ENCODE results near the gene ABI1. TPM values are rescaled to one million over a fixed set of nuclear protein-coding genes. Genes with fewer than 3 reads are reported as not detected.

The ABI1 gene
- total RNA-seq, 1 experiment from 2014 or later = 36.9 TPM

DNA sequence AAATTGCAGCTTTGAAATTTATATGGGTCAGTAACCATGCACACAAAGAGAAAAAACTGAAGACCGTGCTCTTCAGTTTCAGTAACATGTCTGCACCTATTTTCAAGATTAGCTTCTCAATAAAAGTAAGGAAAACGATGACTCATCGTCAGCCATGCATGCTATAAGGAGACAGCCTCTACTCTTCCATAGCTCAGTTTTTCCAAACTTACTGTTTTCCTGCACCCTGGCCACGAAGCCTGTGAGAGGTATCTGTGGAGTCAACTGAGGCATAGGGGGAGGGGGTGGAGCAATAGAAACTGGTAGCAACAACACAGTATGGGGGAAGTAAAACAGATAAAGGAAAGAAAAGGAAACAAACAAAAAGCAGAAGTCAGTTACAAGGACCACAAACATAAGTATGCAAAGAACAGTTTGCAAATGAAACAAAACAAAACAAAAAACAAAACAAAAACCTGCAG lies 105.3 kb downstream of the ABI1 start:
- H3K79me2 ChIP-seq (ENCODE audit: insufficient read depth, low read length) = no peaks in the 10 kb centered on the region
- peak overlapping the region; percentile 69 for H2BK120ac ChIP-seq (ENCODE audit: low read depth, low read length, poor library complexity, severe bottlenecking)
- no peak overlapping the region for H3K27ac ChIP-seq (ENCODE audit: insufficient read length, low read depth, low read length)
- H4K91ac ChIP-seq (ENCODE audit: insufficient read length, low read depth, low read length) = no peak overlapping the region
- DNase-seq = no peak
- H3K56ac ChIP-seq (ENCODE audit: insufficient read length, low read depth, low read length) = no peak overlapping the region
- peak overlapping the region; percentile 33 for H3K4me2 ChIP-seq (ENCODE audit: insufficient read depth, insufficient read length, low read length)
- Mint-ChIP-seq H3K27me3 (ENCODE audit: low read depth) (no peaks in the 10 kb centered on the region; the same call in 1 of the 2 replicates), H3K9me3 (no peaks in the 10 kb centered on the region), H3K36me3 (ENCODE audit: insufficient read depth in 1 of 3, low read depth in 3 of 3) (peaks cover 0 to 2% (median 0%) of the 10 kb centered on the region in 3 experiments; a peak in 1 of 7 replicates), H3K4me1 (peaks cover 15 to 37% of the 10 kb centered on the region in 2 experiments), H3K27ac (peak overlapping the region; percentile 10 to 95 (median 94)), H3K4me3 (no peak overlapping the region; a peak in 1 of 5 replicates)
- H3T11ph ChIP-seq (ENCODE audit: low read length) = no peak overlapping the region
- no peak overlapping the region; the same call in 1 of the 2 replicates for H3K14ac ChIP-seq (ENCODE audit: insufficient read depth, low read length)
- no peaks in the 10 kb centered on the region for H3K9me3 ChIP-seq (ENCODE audit: control insufficient read depth, low read depth, low read length)
- H3K9ac ChIP-seq (ENCODE audit: extremely low read depth, insufficient read length, low read length) = no peak overlapping the region
- H3K4me1 ChIP-seq (ENCODE audit: insufficient read depth, low read length) = peaks cover 5% of the 10 kb centered on the region; the same call in 1 of the 2 replicates
- H4K8ac ChIP-seq (replicated peaks; ENCODE audit: insufficient read length, low read depth, low read length) = no peak overlapping the region
- TF ChIP-seq, protein P1, sequence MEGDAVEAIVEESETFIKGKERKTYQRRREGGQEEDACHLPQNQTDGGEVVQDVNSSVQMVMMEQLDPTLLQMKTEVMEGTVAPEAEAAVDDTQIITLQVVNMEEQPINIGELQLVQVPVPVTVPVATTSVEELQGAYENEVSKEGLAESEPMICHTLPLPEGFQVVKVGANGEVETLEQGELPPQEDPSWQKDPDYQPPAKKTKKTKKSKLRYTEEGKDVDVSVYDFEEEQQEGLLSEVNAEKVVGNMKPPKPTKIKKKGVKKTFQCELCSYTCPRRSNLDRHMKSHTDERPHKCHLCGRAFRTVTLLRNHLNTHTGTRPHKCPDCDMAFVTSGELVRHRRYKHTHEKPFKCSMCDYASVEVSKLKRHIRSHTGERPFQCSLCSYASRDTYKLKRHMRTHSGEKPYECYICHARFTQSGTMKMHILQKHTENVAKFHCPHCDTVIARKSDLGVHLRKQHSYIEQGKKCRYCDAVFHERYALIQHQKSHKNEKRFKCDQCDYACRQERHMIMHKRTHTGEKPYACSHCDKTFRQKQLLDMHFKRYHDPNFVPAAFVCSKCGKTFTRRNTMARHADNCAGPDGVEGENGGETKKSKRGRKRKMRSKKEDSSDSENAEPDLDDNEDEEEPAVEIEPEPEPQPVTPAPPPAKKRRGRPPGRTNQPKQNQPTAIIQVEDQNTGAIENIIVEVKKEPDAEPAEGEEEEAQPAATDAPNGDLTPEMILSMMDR (conservative IDR thresholded peaks at IDR 0.05) = no peak
- WGBS (ENCODE audit: extremely low coverage, insufficient read length, low lambda C conversion rate) = no CpG with 5 or more reads among the region's 4 CpGs
- H3K79me1 ChIP-seq (ENCODE audit: insufficient read depth, low read depth, low read length, poor library complexity, severe bottlenecking) = no peaks in the 10 kb centered on the region
- peak overlapping the region; percentile 83 for H2AK5ac ChIP-seq (ENCODE audit: insufficient read length, low read length)
- H2BK12ac ChIP-seq (ENCODE audit: insufficient read length, low read depth, low read length) = no peak overlapping the region
- no peak overlapping the region for H2BK20ac ChIP-seq (ENCODE audit: low read depth, low read length, poor library complexity, severe bottlenecking)
- no peak overlapping the region for H3K4ac ChIP-seq (ENCODE audit: low read depth, low read length)
- no peak overlapping the region for H2BK5ac ChIP-seq (ENCODE audit: insufficient read length, low read length)
- no peaks in the 10 kb centered on the region for H3K27me3 ChIP-seq (ENCODE audit: insufficient read depth, low read length)
- no peaks in the 10 kb centered on the region for H3K23me2 ChIP-seq (ENCODE audit: insufficient read length, low read depth, low read length, poor library complexity, severe bottlenecking)
- H2AFZ ChIP-seq (ENCODE audit: low read length) = no peak overlapping the region
- H3K18ac ChIP-seq (ENCODE audit: insufficient read length, low read depth, low read length) = no peak overlapping the region
- H3K23ac ChIP-seq (ENCODE audit: insufficient read length, low read depth, low read length) = no peak overlapping the region
- H4K20me1 ChIP-seq (ENCODE audit: control insufficient read depth, insufficient read depth, insufficient read length) = no peaks in the 10 kb centered on the region
- no peak overlapping the region for H4K5ac ChIP-seq (ENCODE audit: insufficient read length, low read depth, low read length)
- no peak overlapping the region for H2BK15ac ChIP-seq (ENCODE audit: low read depth, low read length)

All from H9 (cell line).